Mammary epithelial cell (primary cell): ENCODE measurements around the gene ADAMTSL2.

Source experiments
- EZH2 ChIP-seq: IDR thresholded peaks from 2 replicates; pipeline ENCODE4 v1.6.1; 2012; ENCODE audit warnings: low read length, inconsistent platforms, borderline replicate concordance
- TF ChIP-seq, protein P1 (sequence below), 2 donors: IDR thresholded peaks in 1 of 2; conservative IDR thresholded peaks in 1 of 2; 2 replicates each; pipeline ENCODE4 v1.5.1; 2011 to 2012; ENCODE audit warnings: inconsistent platforms in 2 of 2, low read length in 2 of 2, mild to moderate bottlenecking in 2 of 2, control low read depth in 1 of 2, low read depth in 1 of 2; ENCODE audit not compliant: insufficient read depth in 1 of 2; ENCODE audit errors: extremely low read depth in 1 of 2

GRCh38 chr9:133606708-133607025, 72.2 kb downstream of the ADAMTSL2 start:
- TF ChIP-seq, protein P1, sequence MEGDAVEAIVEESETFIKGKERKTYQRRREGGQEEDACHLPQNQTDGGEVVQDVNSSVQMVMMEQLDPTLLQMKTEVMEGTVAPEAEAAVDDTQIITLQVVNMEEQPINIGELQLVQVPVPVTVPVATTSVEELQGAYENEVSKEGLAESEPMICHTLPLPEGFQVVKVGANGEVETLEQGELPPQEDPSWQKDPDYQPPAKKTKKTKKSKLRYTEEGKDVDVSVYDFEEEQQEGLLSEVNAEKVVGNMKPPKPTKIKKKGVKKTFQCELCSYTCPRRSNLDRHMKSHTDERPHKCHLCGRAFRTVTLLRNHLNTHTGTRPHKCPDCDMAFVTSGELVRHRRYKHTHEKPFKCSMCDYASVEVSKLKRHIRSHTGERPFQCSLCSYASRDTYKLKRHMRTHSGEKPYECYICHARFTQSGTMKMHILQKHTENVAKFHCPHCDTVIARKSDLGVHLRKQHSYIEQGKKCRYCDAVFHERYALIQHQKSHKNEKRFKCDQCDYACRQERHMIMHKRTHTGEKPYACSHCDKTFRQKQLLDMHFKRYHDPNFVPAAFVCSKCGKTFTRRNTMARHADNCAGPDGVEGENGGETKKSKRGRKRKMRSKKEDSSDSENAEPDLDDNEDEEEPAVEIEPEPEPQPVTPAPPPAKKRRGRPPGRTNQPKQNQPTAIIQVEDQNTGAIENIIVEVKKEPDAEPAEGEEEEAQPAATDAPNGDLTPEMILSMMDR (conservative IDR thresholded peaks at IDR 0.05 in 1 of 2, IDR thresholded peaks at IDR 0.05 in 1 of 2; ENCODE audit: extremely low read depth in 1 of 2, insufficient read depth in 1 of 2, low read depth in 1 of 2, low read length in 2 of 2), result no peak
- no peak for TF ChIP-seq EZH2
